Ureter (tissue), 1 donor: Measurements from ENCODE around the gene RNF41. TPM values are rescaled to one million over a fixed set of nuclear protein-coding genes. Genes with fewer than 3 reads are reported as not detected.
A peak's percentile ranks its signal among the peaks of the same experiment; 100 is the strongest.

Source experiments
- DNase-seq: peaks from one replicate; pipeline ENCODE4 v3.0.0-alpha.2; 2020; ENCODE audit warnings: low spot score
- total RNA-seq: library from RNA; stranded (reverse); gene quantifications from one replicate; pipeline ENCODE4 v1.2.4, GENCODE V29; 2023
- donor health status: DM: yes; HTN: yes; CAD: no.

The RNF41 gene
- total RNA-seq, 1 donor from 2014 or later, result 48.8 TPM

- DNase-seq, result no peak
These were observed 22.0 kb upstream of the RNF41 start for GRCh38 chr12:56243731-56244181.

GRCh38 chr12:56242986-56243385 is 21.3 kb upstream of the RNF41 start:
- DNase-seq, result no peak

- DNase-seq, result no peak
These were observed 19.9 kb upstream of the RNF41 start for GRCh38 chr12:56241424-56242303.

- no peak for DNase-seq
These were observed 15.8 kb upstream of the RNF41 start for GRCh38 chr12:56237552-56237951.

GRCh38 chr12:56236985-56237384 is 15.3 kb upstream of the RNF41 start:
- DNase-seq, result no peak

- DNase-seq, result no peak
These were observed 14.4 kb upstream of the RNF41 start for GRCh38 chr12:56236091-56236490.

GRCh38 chr12:56234746-56235436 is 13.2 kb upstream of the RNF41 start:
- DNase-seq, result no peak

- no peak for DNase-seq
These were observed 9.5 kb upstream of the RNF41 start for GRCh38 chr12:56231184-56231582.

GRCh38 chr12:56230432-56231183 is 8.9 kb upstream of the RNF41 start:
- DNase-seq, result no peak

GRCh38 chr12:56229916-56230431 is 8.3 kb upstream of the RNF41 start, which contains the start of gene SLC39A5:
TSS of gene SLC39A5 (plus strand) at chr12:56230051. CDS start at chr12:56231275, 1,224 bp downstream.
- no peak for DNase-seq

GRCh38 chr12:56229082-56229481 is 7.4 kb upstream of the RNF41 start:
- DNase-seq, result no peak

- no peak for DNase-seq
These were observed 3.2 kb upstream of the RNF41 start for GRCh38 chr12:56224954-56225353.

GRCh38 chr12:56224102-56224701 is 2.5 kb upstream of the RNF41 start, which contains the start of gene NABP2:
TSS of gene NABP2 (plus strand) at chr12:56224342. CDS start at chr12:56224857, 515 bp downstream.
- peak; percentile 98 for DNase-seq

- DNase-seq, result no peak
These were observed 1.9 kb upstream of the RNF41 start for GRCh38 chr12:56223571-56224101.

- no peak for DNase-seq
These were observed 791 bp upstream of the RNF41 start for GRCh38 chr12:56222531-56222895.

- peak; percentile 81 for DNase-seq
These were observed 428 bp downstream of the RNF41 start for GRCh38 chr12:56221232-56221756.

GRCh38 chr12:56220611-56221231 is 1.0 kb downstream of the RNF41 start:
- DNase-seq, result no peak

GRCh38 chr12:56219840-56220239 is 1.9 kb downstream of the RNF41 start:
- no peak for DNase-seq

GRCh38 chr12:56216461-56216860 is 5.3 kb downstream of the RNF41 start:
- DNase-seq, result no peak

- no peak for DNase-seq
These were observed 7.8 kb downstream of the RNF41 start for GRCh38 chr12:56213878-56214277.
